Stimulated activated naive CD4-positive, alpha-beta T cell (primary cell): ENCODE measurements around the gene FOXRED2.

Source experiments
- DNase-seq, 6 experiments: peaks; one replicate each; lab custom pipeline; 2025; lab: John Stamatoyannopoulos, UW

Gene FOXRED2

GRCh38 chr22:36449596-36450175 is 57.2 kb downstream of the FOXRED2 start:
- DNase-seq = no peak

GRCh38 chr22:36447632-36448031 is 59.2 kb downstream of the FOXRED2 start:
- no peak for DNase-seq

GRCh38 chr22:36445158-36445668 is 61.6 kb downstream of the FOXRED2 start:
- no peak for DNase-seq

GRCh38 chr22:36443198-36443770 is 63.6 kb downstream of the FOXRED2 start:
- DNase-seq = no peak

GRCh38 chr22:36442506-36443197 is 64.2 kb downstream of the FOXRED2 start:
- DNase-seq = no peak

GRCh38 chr22:36440429-36441002 is 66.3 kb downstream of the FOXRED2 start:
- no peak for DNase-seq

GRCh38 chr22:36439481-36440271 is 67.2 kb downstream of the FOXRED2 start:
- DNase-seq = no peak
